Gastrocnemius medialis (tissue), 4 donors: ENCODE data around the gene PTGIS.

Source experiments
- POLR2A ChIP-seq, 2 donors: fragments of 450-650 bp; IDR thresholded peaks; one replicate each; pipeline ENCODE4 v1.6.1; 2017; ENCODE audit warnings: antibody characterized with exemption in 2 of 2, mild to moderate bottlenecking in 2 of 2, moderate library complexity in 2 of 2
- TF ChIP-seq, protein P1 (sequence below), 5 experiments: fragments of 450-650 bp in 3 of 5; fragments of 200-600 bp in 2 of 5; sonication (generic) in 2 of 5; IDR thresholded peaks in 4 of 5; conservative IDR thresholded peaks in 1 of 5; 1 replicate in 4 of 5; 2 replicates in 1 of 5; pipeline ENCODE4 v1.5.1; 2016 to 2019; ENCODE audit warnings: antibody characterized with exemption in 5 of 5, mild to moderate bottlenecking in 3 of 5, moderate library complexity in 3 of 5

DNA sequence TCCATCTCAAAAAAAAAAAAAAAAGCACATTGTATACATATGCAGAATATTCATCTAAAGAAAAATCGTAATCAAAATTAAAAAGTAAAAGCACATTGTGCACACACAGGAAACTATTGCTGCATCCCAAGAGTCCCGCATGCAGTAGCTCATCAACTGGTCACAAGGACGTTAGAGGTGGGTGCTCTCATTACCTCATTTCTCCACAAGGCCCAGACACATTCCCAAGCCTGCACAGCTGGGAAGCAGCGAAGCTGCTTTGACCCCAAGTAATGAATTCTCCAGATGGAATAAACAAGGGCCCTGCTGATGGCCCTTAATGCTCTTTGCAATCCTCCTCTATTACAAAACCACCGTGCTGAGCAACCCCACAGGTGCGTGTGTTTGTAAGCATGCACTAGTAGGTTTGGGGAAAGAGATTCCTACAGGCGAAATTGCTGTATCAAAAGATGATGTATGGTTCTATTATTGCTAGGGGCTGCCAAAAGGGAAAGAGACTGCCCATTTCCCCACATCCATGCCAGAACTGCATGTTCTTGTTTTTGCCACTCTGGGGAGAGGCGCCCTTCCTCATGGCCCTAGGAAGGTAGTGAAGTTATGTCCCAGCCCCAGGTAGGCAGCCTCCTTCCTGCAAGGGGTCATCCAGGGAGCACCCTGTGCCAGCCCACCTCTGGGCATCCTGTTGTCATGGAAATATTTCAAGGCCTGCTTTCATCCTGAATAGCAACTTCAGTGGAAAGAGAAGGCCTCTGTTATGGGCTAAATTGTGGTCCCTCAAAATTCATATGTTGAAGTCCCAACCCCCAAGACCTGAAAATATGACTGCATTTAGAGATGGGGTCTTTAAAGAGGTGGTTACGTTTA lies 34.6 kb upstream of the PTGIS start:
- TF ChIP-seq, protein P1, sequence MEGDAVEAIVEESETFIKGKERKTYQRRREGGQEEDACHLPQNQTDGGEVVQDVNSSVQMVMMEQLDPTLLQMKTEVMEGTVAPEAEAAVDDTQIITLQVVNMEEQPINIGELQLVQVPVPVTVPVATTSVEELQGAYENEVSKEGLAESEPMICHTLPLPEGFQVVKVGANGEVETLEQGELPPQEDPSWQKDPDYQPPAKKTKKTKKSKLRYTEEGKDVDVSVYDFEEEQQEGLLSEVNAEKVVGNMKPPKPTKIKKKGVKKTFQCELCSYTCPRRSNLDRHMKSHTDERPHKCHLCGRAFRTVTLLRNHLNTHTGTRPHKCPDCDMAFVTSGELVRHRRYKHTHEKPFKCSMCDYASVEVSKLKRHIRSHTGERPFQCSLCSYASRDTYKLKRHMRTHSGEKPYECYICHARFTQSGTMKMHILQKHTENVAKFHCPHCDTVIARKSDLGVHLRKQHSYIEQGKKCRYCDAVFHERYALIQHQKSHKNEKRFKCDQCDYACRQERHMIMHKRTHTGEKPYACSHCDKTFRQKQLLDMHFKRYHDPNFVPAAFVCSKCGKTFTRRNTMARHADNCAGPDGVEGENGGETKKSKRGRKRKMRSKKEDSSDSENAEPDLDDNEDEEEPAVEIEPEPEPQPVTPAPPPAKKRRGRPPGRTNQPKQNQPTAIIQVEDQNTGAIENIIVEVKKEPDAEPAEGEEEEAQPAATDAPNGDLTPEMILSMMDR (IDR thresholded peaks at IDR 0.05 in 4 of 5, conservative IDR thresholded peaks at IDR 0.05 in 1 of 5), result no peak
- no peak for TF ChIP-seq POLR2A (IDR thresholded peaks at IDR 0.05)
